Mucosa of descending colon (tissue), 3 donors: ENCODE data around the gene TNFRSF17. TPM values are rescaled to one million over a fixed set of nuclear protein-coding genes. Genes with fewer than 3 reads are reported as not detected.
A peak's percentile ranks its signal among the peaks of the same experiment; 100 is the strongest.

Experiments
- ATAC-seq: fragments of 200-7000 bp; cut with Tn5 transposase; one replicate; pipeline ENCODE4 v1.9.1; 2020; ENCODE audit warnings: mild to moderate bottlenecking, moderate library complexity
- DNase-seq, 3 donors: peaks; one replicate each; pipeline ENCODE4 v3.0.0-alpha.2; 2020
- H3K36me3 ChIP-seq: fragments of 200-600 bp; one replicate; pipeline ENCODE4 v1.8.0; 2021; ENCODE audit warnings: low read depth, mild to moderate bottlenecking
- H3K4me1 ChIP-seq: fragments of 200-600 bp; one replicate; pipeline ENCODE4 v1.8.0; 2021; ENCODE audit warnings: low read depth, mild to moderate bottlenecking
- H3K4me3 ChIP-seq: fragments of 200-600 bp; one replicate; pipeline ENCODE4 v1.8.0; 2021; ENCODE audit warnings: mild to moderate bottlenecking
- H3K9me3 ChIP-seq: fragments of 200-600 bp; one replicate; pipeline ENCODE4 v1.8.0; 2021; ENCODE audit warnings: mild to moderate bottlenecking
- CTCF ChIP-seq: fragments of 200-600 bp; IDR thresholded peaks from one replicate; pipeline ENCODE4 v1.8.0; 2022; ENCODE audit warnings: antibody characterized with exemption, mild to moderate bottlenecking
- intact Hi-C, 2 donors: fragments of 100-400 bp; cut with DNase I in 1 of 2; cut with micrococcal nuclease in 1 of 2; formaldehyde crosslinking; loops; one replicate each; pipeline versions ENCODE4 v1.11.0 to v1.11.1; 2022; cut with DNase I, micrococcal nuclease
- total RNA-seq, 3 donors: library from RNA; stranded (reverse); fragmentation: NEBNext Ultra II Directional in 2 of 3; extraction: Animal tissue kit (Norgen Biotek cat#: 25700) in 2 of 3; gene quantifications; one replicate each; pipeline versions ENCODE4 v1.2.1 to v1.2.4, GENCODE V29; 2021 to 2023
- donor health status: DM: no; HTN: no; CAD: no; lungs with moderate emphysema.
- donor health status: DM: no; HTN: no; CAD: no.
- donor health status: DM: no; HTN: yes; CAD: no.

Gene TNFRSF17
- total RNA-seq, 3 donors from 2014 or later = 1.2 to 3.3 (median 2.1) TPM

- no peak for TF ChIP-seq CTCF
- intact Hi-C loops = no loop called here
- H3K9me3 ChIP-seq = no peaks in the 10 kb centered on the region
- H3K4me3 ChIP-seq = no peak overlapping the region
- no peaks in the 10 kb centered on the region for H3K36me3 ChIP-seq
- DNase-seq (peak in 1 of 3 donors; percentile 26), ATAC-seq (peak; percentile 61)
- no peaks in the 10 kb centered on the region for H3K4me1 ChIP-seq
Observed at GRCh38 chr16:11994143-11995119, 29.4 kb downstream of the TNFRSF17 start.

- DNase-seq (no peak), ATAC-seq (no peak)
- Histone ChIP-seq H3K4me3 (no peak overlapping the region), H3K4me1 (no peaks in the 10 kb centered on the region), H3K36me3 (no peaks in the 10 kb centered on the region), H3K9me3 (no peaks in the 10 kb centered on the region)
- intact Hi-C loops = no loop called here
- no peak for TF ChIP-seq CTCF
Observed at GRCh38 chr16:11996433-11997330, 31.7 kb downstream of the TNFRSF17 start.

GRCh38 chr16:12000032-12000431 lies 35.0 kb downstream of the TNFRSF17 start:
- intact Hi-C loops = no loop called here
- TF ChIP-seq CTCF = no peak
- H3K36me3 ChIP-seq = no peaks in the 10 kb centered on the region
- H3K9me3 ChIP-seq = no peaks in the 10 kb centered on the region
- DNase-seq (no peak), ATAC-seq (no peak)
- H3K4me3 ChIP-seq = no peak overlapping the region
- H3K4me1 ChIP-seq = no peaks in the 10 kb centered on the region

- intact Hi-C loops = no loop called here
- Histone ChIP-seq H3K9me3 (no peaks in the 10 kb centered on the region), H3K4me3 (no peak overlapping the region), H3K4me1 (no peaks in the 10 kb centered on the region), H3K36me3 (no peaks in the 10 kb centered on the region)
- ATAC-seq (no peak), DNase-seq (no peak)
- TF ChIP-seq CTCF = no peak
Observed at GRCh38 chr16:12002447-12003006, 37.5 kb downstream of the TNFRSF17 start.

- no peak overlapping the region for H3K4me3 ChIP-seq
- no peak for TF ChIP-seq CTCF
- ATAC-seq = no peak
- H3K4me1 ChIP-seq = no peaks in the 10 kb centered on the region
- intact Hi-C loops = no loop called here
- no peaks in the 10 kb centered on the region for H3K9me3 ChIP-seq
- DNase-seq = no peak
- H3K36me3 ChIP-seq = no peaks in the 10 kb centered on the region
Observed at GRCh38 chr16:12006637-12007036, 41.6 kb downstream of the TNFRSF17 start.
